Left hindlimb (tissue), 1 donor: Measurements from ENCODE around the gene TFEC.
"Not testable (repeated sequence)": the region's sequence is repeated elsewhere in the genome, so short reads cannot be mapped to it uniquely, and the experiment has no call there.

Experiments
- DNase-seq: peaks from one replicate; pipeline ENCODE4 v3.0.0-alpha.2; 2018

TFEC gene

DNA sequence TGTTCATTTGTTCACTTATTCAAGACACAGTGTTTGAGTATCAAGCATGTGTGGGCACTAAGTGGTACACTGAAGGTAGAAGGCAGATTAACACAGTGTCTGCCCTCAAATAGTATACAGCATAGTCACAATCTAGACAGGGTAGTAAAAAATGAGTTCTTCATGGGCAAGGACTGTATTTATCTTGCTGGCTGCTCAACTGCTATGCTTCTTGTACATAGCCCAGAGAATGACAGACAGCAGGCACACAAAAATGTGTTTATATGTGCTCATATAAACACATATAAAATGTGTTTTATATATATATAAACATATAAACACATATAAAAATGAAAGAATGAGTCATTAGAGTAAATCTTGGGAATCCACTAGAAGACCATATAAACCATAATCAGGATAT lies 43.1 kb downstream of the TFEC start:
- DNase-seq, result no peak

DNA sequence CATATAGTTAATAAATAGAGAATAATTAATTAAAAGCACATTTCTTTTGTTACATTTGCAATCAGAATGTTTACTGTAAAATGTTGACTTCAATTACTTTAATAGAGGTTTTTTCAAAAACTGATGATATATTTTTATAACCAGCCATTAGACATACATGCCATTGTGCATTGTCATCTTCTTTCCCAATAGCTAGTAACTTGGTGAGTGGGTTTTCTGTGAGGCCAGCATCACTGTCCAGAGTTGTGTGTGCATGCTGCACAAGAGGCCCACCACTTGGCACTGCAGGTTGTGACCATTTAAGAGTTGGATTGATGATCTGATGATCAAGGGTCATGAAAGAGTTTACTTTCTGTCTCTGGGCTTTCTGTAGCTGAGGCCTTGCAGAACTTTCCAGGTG lies 46.5 kb downstream of the TFEC start:
- no peak for DNase-seq

DNA sequence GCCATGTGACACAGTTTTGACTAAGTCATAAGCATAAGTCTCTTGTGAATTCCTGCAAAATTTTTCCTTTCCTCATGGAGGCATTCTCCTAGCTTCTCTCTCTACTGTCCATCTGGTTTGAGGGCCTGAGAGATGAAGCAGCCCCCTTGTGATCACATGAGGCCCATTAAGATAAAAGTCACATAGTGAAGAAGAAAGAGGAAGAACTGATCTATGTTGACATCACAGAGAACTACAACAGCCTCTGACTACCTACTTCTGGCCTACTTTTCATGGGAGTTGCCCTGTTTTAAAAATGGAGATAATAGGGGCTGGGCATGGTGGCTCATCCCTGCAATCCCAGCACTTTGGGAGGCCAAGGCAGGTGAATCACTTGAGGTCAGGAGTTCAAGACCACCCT lies 50.4 kb downstream of the TFEC start:
- DNase-seq, result no peak

DNA sequence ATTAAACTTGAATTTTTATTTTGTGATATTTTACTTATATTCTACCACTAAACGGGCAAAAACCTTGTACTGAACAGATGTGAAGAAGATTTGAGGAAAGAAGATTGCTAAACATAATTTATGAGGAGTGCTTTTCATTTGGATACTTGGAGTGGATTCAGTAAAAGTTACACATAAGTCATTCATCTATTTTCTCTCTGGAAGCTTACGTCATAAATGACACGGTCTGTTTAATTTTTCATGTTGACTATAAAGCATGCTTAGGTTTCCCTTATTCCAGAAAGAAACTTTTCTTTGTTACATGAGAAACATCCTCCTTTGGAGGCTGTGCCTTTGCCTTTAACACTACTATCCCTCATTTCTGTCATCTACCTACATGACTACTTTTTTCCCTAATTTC lies 53.9 kb downstream of the TFEC start:
- no peak for DNase-seq

GRCh38 chr7:115975766-115976165 lies 54.8 kb downstream of the TFEC start:
- no peak for DNase-seq

DNA sequence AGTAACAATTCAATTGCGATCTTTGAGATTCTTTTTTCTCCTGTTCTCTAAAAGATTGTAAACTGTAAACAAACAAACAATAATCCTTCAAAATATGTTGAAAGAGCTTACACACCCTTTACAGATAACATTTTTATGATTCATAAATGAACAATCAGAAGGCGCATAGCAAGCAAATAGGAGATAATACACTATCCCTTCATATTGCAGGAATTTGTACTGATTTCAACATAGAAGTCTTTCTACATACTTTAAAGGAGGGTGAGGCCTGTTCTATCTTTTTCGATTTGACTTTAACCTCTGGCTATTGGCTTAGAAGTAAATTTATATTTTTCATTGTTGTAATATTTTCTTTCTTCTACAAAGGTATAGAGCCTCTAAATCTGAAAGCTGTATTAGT lies 57.2 kb downstream of the TFEC start:
- DNase-seq, result no peak

- no peak for DNase-seq
These were observed 59.1 kb downstream of the TFEC start for GRCh38 chr7:115971506-115971905.

- no peak for DNase-seq
These were observed 62.0 kb downstream of the TFEC start for GRCh38 chr7:115968596-115968995.

DNA sequence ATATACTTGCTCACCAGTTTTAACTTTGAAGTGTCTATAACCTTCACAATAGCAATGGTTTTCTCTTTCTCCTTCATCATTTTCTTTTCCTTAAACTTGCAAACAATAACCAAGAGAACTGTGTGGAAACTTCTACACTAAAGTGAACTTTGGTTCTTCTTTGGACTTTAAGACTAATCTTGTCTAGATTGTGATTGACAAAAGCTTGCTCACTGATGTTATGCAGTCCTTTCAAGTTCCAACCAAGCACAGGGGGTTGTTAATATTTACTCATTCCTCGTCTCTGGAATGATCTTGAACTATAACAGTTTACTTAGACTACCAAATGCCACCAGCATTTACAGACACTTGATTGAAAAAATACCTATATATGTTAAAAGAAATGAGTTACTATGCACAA lies 62.4 kb downstream of the TFEC start:
- no peak for DNase-seq

- no peak for DNase-seq
These were observed 64.6 kb downstream of the TFEC start for GRCh38 chr7:115965796-115966475.

DNA sequence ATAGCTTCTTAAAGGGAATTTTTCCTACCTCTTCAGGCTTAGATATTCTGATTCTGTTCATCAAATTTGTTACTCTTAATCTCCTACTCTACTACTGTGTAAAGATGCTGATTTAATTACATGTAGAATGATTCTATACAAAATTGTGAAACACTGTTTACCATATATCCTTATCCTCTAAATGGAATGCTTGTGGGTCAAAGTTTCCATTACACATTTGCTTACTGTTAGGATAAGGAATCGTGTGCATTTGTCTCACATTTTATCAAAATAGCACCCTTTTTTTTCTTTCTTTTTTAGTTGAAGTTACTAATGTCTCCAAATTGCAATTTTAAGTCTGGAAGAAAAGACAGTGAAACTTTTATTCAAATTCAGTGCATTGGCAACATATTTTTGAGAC lies 65.3 kb downstream of the TFEC start:
- no peak for DNase-seq

- no peak for DNase-seq
These were observed 65.8 kb downstream of the TFEC start for GRCh38 chr7:115964799-115965198.

DNA sequence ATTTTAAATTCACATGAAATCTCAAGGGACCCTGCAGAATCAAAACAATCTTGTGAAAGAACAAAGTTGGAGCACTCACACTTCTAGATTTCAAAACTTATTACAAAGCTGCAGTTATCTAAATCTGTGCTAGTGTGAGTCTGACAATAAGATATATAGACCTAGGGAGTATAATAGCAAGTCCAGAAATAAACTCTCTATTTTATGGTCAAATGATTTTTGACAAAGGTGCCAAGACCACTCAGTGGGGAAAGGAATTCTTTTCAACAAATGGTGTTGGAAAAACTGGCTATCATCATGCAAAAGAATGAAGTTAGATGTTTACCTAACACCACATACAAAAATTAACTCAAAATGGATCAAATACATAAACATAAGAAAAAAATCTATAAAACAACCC lies 68.2 kb downstream of the TFEC start:
- DNase-seq, result no peak

- DNase-seq, result no peak
These were observed 76.8 kb downstream of the TFEC start for GRCh38 chr7:115953592-115954255.

DNA sequence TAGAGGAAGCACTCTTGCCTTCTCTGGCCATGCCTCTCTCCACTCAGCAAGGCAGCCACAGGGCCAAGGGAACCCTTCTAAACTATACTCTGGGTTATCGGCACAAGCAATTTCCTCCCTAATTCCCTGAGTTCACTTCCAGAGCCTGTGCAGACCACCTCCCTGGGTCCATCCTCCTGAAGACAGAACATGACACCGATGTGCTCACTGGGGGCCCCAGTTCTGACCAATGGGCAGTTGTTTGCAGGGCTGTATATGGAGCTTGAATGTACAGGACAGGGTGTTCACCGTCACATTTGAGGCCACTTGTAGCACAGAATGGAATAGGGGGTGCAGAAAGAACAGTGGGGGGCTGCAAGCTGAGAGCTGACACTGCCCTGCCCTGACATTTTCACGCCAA lies 77.7 kb downstream of the TFEC start:
- DNase-seq, result no peak

DNA sequence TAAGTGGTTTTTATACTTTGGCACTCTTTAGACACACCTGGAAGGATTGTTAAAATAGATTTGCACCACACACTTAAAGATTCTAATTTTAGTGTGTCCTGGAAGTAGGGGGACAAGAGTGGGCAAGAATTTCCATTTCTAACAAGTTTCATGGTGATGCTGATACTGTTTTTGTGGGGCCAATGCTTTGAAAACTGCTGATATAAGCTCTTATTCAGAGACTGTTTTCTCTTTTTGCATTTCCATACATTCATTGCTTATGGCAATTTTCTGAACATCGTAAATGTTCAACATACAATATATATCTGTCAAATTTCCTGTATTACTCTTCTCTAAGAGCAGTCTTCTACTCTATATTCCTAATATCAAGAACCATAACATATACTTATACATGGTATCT lies 79.0 kb downstream of the TFEC start:
- no peak for DNase-seq

DNA sequence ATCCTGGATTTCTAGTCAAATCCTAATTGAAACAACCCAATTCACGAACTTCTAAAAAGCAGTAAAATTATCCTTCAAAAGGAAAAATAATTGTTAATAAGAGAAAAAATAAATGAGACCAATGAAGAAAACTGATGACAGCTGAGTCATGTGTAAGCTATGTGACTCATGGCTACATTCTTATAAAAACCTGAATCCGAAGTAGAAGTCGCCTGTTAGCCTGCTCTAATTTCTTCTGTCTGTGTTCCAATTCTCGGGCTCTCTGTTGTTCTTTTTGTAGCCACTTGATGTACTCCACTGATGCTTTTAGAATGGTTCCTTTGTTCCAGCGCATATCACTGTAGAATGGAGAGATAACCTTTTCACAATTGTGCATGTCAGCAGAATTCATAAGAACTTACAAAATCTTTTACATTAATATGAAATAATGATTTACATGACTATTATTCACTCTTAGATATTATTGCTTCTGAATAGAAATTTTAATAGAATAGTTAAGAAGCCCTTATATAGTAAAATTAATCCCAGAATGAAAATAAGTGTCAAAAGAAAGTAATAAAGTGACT lies 88.8 kb downstream of the TFEC start:
- DNase-seq, result no peak

GRCh38 chr7:115940460-115941060 lies 90.0 kb downstream of the TFEC start:
- DNase-seq, result no peak

DNA sequence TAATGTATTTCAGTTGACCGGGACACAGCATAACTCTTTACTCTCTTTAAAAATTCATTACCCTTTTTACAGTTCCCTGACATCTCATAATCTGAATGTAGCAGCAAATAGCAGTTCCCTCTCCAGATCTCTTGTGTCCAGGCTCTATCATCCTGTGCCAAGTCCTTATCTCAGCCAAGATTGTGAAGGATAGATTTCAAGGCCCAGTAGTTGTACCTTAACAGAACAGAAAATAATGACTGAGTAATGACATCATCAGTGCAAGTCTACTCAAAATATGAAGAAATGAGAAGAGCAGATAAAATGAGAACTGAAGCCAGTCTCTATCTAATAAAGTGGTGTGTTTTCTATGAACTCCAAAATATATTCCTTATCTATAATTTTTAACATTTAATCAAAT lies 92.6 kb downstream of the TFEC start:
- DNase-seq, result no peak

- no peak for DNase-seq
These were observed 97.1 kb downstream of the TFEC start for GRCh38 chr7:115933471-115933870.

DNA sequence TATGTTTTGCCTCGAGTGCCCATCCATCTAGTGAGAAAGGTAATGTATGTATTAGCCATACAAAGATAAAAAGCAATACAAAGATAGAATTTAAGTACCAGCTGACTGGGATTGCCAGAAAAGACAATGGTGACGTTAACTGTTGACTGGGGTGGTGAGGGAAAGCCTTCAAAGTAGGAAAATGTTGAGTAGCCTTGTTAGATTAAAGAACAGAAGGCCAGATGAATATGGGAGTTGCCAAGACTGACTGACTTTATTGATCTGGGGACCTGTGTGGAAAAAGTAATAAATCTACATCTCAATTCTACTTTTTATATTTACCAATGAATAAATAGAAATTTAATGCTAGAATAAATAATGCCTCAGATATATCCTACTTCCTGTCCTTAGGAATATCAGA lies 97.7 kb downstream of the TFEC start:
- no peak for DNase-seq

- not testable (repeated sequence) for DNase-seq
These were observed 100.4 kb downstream of the TFEC start for GRCh38 chr7:115930184-115930583.

GRCh38 chr7:115929736-115930135 lies 100.8 kb downstream of the TFEC start:
- not testable (repeated sequence) for DNase-seq

GRCh38 chr7:115924411-115924810 lies 106.2 kb downstream of the TFEC start:
- DNase-seq, result no peak
